ENCODE results near the gene DOC2A. TPM values are rescaled to one million over a fixed set of nuclear protein-coding genes. Genes with fewer than 3 reads are reported as not detected.
A peak's percentile ranks its signal among the peaks of the same experiment; 100 is the strongest.

Gene DOC2A
- total RNA-seq, 1 experiment from 2014 or later = 3.2 TPM

GRCh38 chr16:29968205-29968604, 42.6 kb downstream of the DOC2A start:
- Histone ChIP-seq H3K27me3 (ENCODE audit: control insufficient read depth, insufficient read depth, low read length) (no peaks in the 10 kb centered on the region), H3K9me3 (ENCODE audit: control insufficient read depth, insufficient read depth, low read depth, low read length) (no peaks in the 10 kb centered on the region), H3K27ac (ENCODE audit: low read length) (no peak overlapping the region), H3K36me3 (ENCODE audit: control insufficient read depth, insufficient read depth, low read length) (peaks cover 3% of the 10 kb centered on the region; the same call in 1 of the 2 replicates), H3K4me1 (ENCODE audit: control insufficient read depth, insufficient read depth, low read length) (no peaks in the 10 kb centered on the region), H3K4me3 (ENCODE audit: low read depth in 2 of 2, low read length in 2 of 2) (no peak overlapping the region)
- intact Hi-C loops (cut with micrococcal nuclease; ENCODE audit: unreplicated experiment) = no loop called here
- ChIA-PET POLR2A (no interaction called here), CTCF (no interaction called here)
- ATAC-seq (no peak), DNase-seq (ENCODE audit: low read depth, low spot score) (no peak)
- TF ChIP-seq, protein P1, sequence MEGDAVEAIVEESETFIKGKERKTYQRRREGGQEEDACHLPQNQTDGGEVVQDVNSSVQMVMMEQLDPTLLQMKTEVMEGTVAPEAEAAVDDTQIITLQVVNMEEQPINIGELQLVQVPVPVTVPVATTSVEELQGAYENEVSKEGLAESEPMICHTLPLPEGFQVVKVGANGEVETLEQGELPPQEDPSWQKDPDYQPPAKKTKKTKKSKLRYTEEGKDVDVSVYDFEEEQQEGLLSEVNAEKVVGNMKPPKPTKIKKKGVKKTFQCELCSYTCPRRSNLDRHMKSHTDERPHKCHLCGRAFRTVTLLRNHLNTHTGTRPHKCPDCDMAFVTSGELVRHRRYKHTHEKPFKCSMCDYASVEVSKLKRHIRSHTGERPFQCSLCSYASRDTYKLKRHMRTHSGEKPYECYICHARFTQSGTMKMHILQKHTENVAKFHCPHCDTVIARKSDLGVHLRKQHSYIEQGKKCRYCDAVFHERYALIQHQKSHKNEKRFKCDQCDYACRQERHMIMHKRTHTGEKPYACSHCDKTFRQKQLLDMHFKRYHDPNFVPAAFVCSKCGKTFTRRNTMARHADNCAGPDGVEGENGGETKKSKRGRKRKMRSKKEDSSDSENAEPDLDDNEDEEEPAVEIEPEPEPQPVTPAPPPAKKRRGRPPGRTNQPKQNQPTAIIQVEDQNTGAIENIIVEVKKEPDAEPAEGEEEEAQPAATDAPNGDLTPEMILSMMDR (IDR thresholded peaks at IDR 0.05) = no peak
- TF ChIP-seq SIN3A (IDR thresholded peaks at IDR 0.05; ENCODE audit: borderline replicate concordance, insufficient read depth, low read depth, low read length) = no peak
- TF ChIP-seq TCF7L2 (IDR thresholded peaks at IDR 0.05; ENCODE audit: low read depth, low read length) = no peak
- in situ Hi-C loops (cut with HindIII; ENCODE audit: low pct_unique_long_range_greater_than_20kb, low sequenced_read_pairs) = no loop called here
- no TSS peak for BruUV-seq (replicated peaks)

GRCh38 chr16:29963021-29963743, 47.6 kb downstream of the DOC2A start:
- Histone ChIP-seq H3K36me3 (ENCODE audit: control insufficient read depth, insufficient read depth, low read length) (peaks cover 3% of the 10 kb centered on the region; the same call in 1 of the 2 replicates), H3K4me1 (ENCODE audit: control insufficient read depth, insufficient read depth, low read length) (peaks cover 15% of the 10 kb centered on the region), H3K9me3 (ENCODE audit: control insufficient read depth, insufficient read depth, low read depth, low read length) (no peaks in the 10 kb centered on the region), H3K27ac (ENCODE audit: low read length) (peak overlapping the region; percentile 94), H3K27me3 (ENCODE audit: control insufficient read depth, insufficient read depth, low read length) (no peaks in the 10 kb centered on the region), H3K4me3 (ENCODE audit: low read depth in 2 of 2, low read length in 2 of 2) (peak overlapping the region; percentile 69 to 72)
- in situ Hi-C loops (cut with HindIII; ENCODE audit: low pct_unique_long_range_greater_than_20kb, low sequenced_read_pairs) = no loop called here
- ChIA-PET POLR2A (interaction anchor here (1.3 kb wide), 1 partner anchor 10 kb away, joined by 3 read pairs; the partner anchor contains the start of gene TAOK2), CTCF (no interaction called here)
- intact Hi-C loops (cut with micrococcal nuclease; ENCODE audit: unreplicated experiment) = no loop called here
- ATAC-seq (no peak), DNase-seq (ENCODE audit: low read depth, low spot score) (no peak)
- no peak for TF ChIP-seq SIN3A (IDR thresholded peaks at IDR 0.05; ENCODE audit: borderline replicate concordance, insufficient read depth, low read depth, low read length)
- TF ChIP-seq TCF7L2 (IDR thresholded peaks at IDR 0.05; ENCODE audit: low read depth, low read length) = no peak
- no TSS peak for BruUV-seq (replicated peaks)

DNA sequence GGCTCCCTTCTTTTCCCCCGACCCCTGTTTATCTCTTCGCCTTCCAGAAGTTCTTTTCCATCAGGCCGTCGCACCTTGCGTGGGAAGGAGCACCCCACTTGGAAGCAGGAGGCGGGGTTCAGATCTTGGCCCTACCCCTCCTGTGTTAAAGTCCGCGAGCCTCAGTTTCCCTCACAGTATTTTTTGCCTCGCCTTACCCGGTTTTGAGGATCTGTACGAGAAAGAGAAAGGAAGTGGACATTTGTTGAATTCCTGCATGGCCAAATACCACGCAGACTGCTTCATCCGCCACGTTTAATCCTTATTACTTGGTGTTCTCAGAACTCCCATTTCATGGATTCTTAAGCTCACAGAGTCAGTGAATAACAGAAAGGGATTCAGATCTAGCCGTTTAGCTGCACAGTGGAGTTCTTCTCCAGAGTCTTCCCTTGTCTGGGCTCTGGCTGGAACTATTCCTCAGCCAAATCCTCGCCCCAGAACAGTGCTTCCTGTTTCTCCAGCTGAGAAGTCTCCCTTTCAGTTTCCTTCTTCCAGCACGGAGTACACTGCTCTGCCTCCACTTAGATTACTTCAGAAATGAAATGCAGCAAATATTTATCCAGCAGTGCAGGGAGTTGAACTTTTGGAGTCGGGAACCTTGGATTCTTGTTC, 48.4 kb downstream of the DOC2A start:
- TF ChIP-seq, protein P2, sequence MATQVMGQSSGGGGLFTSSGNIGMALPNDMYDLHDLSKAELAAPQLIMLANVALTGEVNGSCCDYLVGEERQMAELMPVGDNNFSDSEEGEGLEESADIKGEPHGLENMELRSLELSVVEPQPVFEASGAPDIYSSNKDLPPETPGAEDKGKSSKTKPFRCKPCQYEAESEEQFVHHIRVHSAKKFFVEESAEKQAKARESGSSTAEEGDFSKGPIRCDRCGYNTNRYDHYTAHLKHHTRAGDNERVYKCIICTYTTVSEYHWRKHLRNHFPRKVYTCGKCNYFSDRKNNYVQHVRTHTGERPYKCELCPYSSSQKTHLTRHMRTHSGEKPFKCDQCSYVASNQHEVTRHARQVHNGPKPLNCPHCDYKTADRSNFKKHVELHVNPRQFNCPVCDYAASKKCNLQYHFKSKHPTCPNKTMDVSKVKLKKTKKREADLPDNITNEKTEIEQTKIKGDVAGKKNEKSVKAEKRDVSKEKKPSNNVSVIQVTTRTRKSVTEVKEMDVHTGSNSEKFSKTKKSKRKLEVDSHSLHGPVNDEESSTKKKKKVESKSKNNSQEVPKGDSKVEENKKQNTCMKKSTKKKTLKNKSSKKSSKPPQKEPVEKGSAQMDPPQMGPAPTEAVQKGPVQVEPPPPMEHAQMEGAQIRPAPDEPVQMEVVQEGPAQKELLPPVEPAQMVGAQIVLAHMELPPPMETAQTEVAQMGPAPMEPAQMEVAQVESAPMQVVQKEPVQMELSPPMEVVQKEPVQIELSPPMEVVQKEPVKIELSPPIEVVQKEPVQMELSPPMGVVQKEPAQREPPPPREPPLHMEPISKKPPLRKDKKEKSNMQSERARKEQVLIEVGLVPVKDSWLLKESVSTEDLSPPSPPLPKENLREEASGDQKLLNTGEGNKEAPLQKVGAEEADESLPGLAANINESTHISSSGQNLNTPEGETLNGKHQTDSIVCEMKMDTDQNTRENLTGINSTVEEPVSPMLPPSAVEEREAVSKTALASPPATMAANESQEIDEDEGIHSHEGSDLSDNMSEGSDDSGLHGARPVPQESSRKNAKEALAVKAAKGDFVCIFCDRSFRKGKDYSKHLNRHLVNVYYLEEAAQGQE (IDR thresholded peaks at IDR 0.05; ENCODE audit: insufficient read depth in 1 of 2, low read depth in 2 of 2, low read length in 1 of 2) = no peak
- TF ChIP-seq SIN3A (IDR thresholded peaks at IDR 0.05; ENCODE audit: borderline replicate concordance, insufficient read depth, low read depth, low read length) = no peak
- no peak for TF ChIP-seq POLR2AphosphoS5 (IDR thresholded peaks at IDR 0.05; ENCODE audit: low read depth, low read length)
- TF ChIP-seq, protein P1 (IDR thresholded peaks at IDR 0.05) = no peak
- TF ChIP-seq TCF7L2 (IDR thresholded peaks at IDR 0.05; ENCODE audit: low read depth, low read length) = no peak
- H3K4me1 ChIP-seq (ENCODE audit: control insufficient read depth, insufficient read depth, low read length) = peaks cover 15% of the 10 kb centered on the region
- H3K36me3 ChIP-seq (ENCODE audit: control insufficient read depth, insufficient read depth, low read length) = peaks cover 3% of the 10 kb centered on the region; the same call in 1 of the 2 replicates
- CTCF ChIA-PET = interaction anchor here (1.2 kb wide), 1 partner anchor 46 kb away, joined by 5 read pairs; no protein-coding TSS in a partner anchor
- H3K27me3 ChIP-seq (ENCODE audit: control insufficient read depth, insufficient read depth, low read length) = no peaks in the 10 kb centered on the region
- intact Hi-C loops (cut with micrococcal nuclease; ENCODE audit: unreplicated experiment) (no loop called here), in situ Hi-C loops (cut with HindIII; ENCODE audit: low pct_unique_long_range_greater_than_20kb, low sequenced_read_pairs) (no loop called here)
- POLR2A ChIA-PET = interaction anchor here (0.6 to 1.6 kb wide), 3 partner anchors 11 to 124 kb away, joined by 3 to 7 read pairs (median 3); partner anchors contain the start of gene TAOK2
- peak overlapping the region; percentile 94 for H3K27ac ChIP-seq (ENCODE audit: low read length)
- ATAC-seq (0 out of 2 replicates have a peak, but pooled peaks have one; percentile 4), DNase-seq (ENCODE audit: low read depth, low spot score) (no peak)
- peak overlapping the region; percentile 69 to 72 for H3K4me3 ChIP-seq (ENCODE audit: low read depth in 2 of 2, low read length in 2 of 2)
- BruUV-seq (replicated peaks) = TSS peak; percentile 83
- H3K9me3 ChIP-seq (ENCODE audit: control insufficient read depth, insufficient read depth, low read depth, low read length) = no peaks in the 10 kb centered on the region
